ENCODE measurements around the gene CNTNAP1.

CNTNAP1 gene

GRCh38 chr17:42699415-42699740 lies 17.0 kb downstream of the CNTNAP1 start:
- Histone ChIP-seq H3K79me2 (ENCODE audit: insufficient read depth, low read length) (no peaks in the 10 kb centered on the region), H3K4me3 (ENCODE audit: low read length, poor library complexity, severe bottlenecking) (no peak overlapping the region), H3K4me2 (ENCODE audit: low read depth, low read length, poor library complexity, severe bottlenecking) (no peak overlapping the region), H3K9ac (ENCODE audit: low read depth, low read length, poor library complexity, severe bottlenecking) (no peak overlapping the region), H3K9me2 (replicated peaks; ENCODE audit: low read depth, low read length) (no peaks in the 10 kb centered on the region), H3K27me3 (ENCODE audit: insufficient read depth, low read length, poor library complexity, severe bottlenecking) (no peaks in the 10 kb centered on the region), H2AFZ (ENCODE audit: low read length) (no peak overlapping the region), H3K4me1 (ENCODE audit: insufficient read depth, low read length, poor library complexity, severe bottlenecking) (no peaks in the 10 kb centered on the region), H3K9me3 (ENCODE audit: insufficient read depth, low read depth, low read length) (no peaks in the 10 kb centered on the region), H3F3A (ENCODE audit: low read depth) (no peaks in the 10 kb centered on the region), H3K36me3 (ENCODE audit: insufficient read depth, low read length) (peaks cover 9% of the 10 kb centered on the region; the same call in 1 of the 2 replicates), H4K20me1 (ENCODE audit: insufficient read depth, low read length, poor library complexity, severe bottlenecking) (no peaks in the 10 kb centered on the region)
- no peak for TF ChIP-seq EZH2phosphoT487 (IDR thresholded peaks at IDR 0.05; ENCODE audit: borderline replicate concordance)
- TF ChIP-seq CTCF (conservative IDR thresholded peaks at IDR 0.05; ENCODE audit: low read length): no peak

GRCh38 chr17:42700586-42701289 lies 18.4 kb downstream of the CNTNAP1 start:
- H3K27me3 ChIP-seq (ENCODE audit: insufficient read depth, low read length, poor library complexity, severe bottlenecking): no peaks in the 10 kb centered on the region
- H3K36me3 ChIP-seq (ENCODE audit: insufficient read depth, low read length): peaks cover 22% of the 10 kb centered on the region; the same call in 1 of the 2 replicates
- no peaks in the 10 kb centered on the region for H3K9me2 ChIP-seq (replicated peaks; ENCODE audit: low read depth, low read length)
- no peak overlapping the region for H2AFZ ChIP-seq (ENCODE audit: low read length)
- no peak overlapping the region for H3K9ac ChIP-seq (ENCODE audit: low read depth, low read length, poor library complexity, severe bottlenecking)
- no peak overlapping the region for H3K4me2 ChIP-seq (ENCODE audit: low read depth, low read length, poor library complexity, severe bottlenecking)
- H3K79me2 ChIP-seq (ENCODE audit: insufficient read depth, low read length): no peaks in the 10 kb centered on the region
- TF ChIP-seq EZH2phosphoT487 (IDR thresholded peaks at IDR 0.05; ENCODE audit: borderline replicate concordance): no peak
- TF ChIP-seq CTCF (conservative IDR thresholded peaks at IDR 0.05; ENCODE audit: low read length): no peak
- no peak overlapping the region for H3K4me3 ChIP-seq (ENCODE audit: low read length, poor library complexity, severe bottlenecking)
- no peaks in the 10 kb centered on the region for H3K9me3 ChIP-seq (ENCODE audit: insufficient read depth, low read depth, low read length)
- H3K4me1 ChIP-seq (ENCODE audit: insufficient read depth, low read length, poor library complexity, severe bottlenecking): no peaks in the 10 kb centered on the region
- no peaks in the 10 kb centered on the region for H3F3A ChIP-seq (ENCODE audit: low read depth)
- no peaks in the 10 kb centered on the region for H4K20me1 ChIP-seq (ENCODE audit: insufficient read depth, low read length, poor library complexity, severe bottlenecking)

- H3K9ac ChIP-seq (ENCODE audit: low read depth, low read length, poor library complexity, severe bottlenecking): no peak overlapping the region
- peaks cover 6% of the 10 kb centered on the region for H3K4me1 ChIP-seq (ENCODE audit: insufficient read depth, low read length, poor library complexity, severe bottlenecking)
- no peak overlapping the region for H3K4me2 ChIP-seq (ENCODE audit: low read depth, low read length, poor library complexity, severe bottlenecking)
- no peaks in the 10 kb centered on the region for H3F3A ChIP-seq (ENCODE audit: low read depth)
- no peaks in the 10 kb centered on the region for H3K9me2 ChIP-seq (replicated peaks; ENCODE audit: low read depth, low read length)
- no peaks in the 10 kb centered on the region for H3K9me3 ChIP-seq (ENCODE audit: insufficient read depth, low read depth, low read length)
- TF ChIP-seq EZH2phosphoT487 (IDR thresholded peaks at IDR 0.05; ENCODE audit: borderline replicate concordance): no peak
- no peak for TF ChIP-seq CTCF (conservative IDR thresholded peaks at IDR 0.05; ENCODE audit: low read length)
- peaks cover 27% of the 10 kb centered on the region; the same call in 1 of the 2 replicates for H3K36me3 ChIP-seq (ENCODE audit: insufficient read depth, low read length)
- peaks cover 4% of the 10 kb centered on the region for H4K20me1 ChIP-seq (ENCODE audit: insufficient read depth, low read length, poor library complexity, severe bottlenecking)
- no peaks in the 10 kb centered on the region for H3K79me2 ChIP-seq (ENCODE audit: insufficient read depth, low read length)
- no peak overlapping the region for H2AFZ ChIP-seq (ENCODE audit: low read length)
- H3K27me3 ChIP-seq (ENCODE audit: insufficient read depth, low read length, poor library complexity, severe bottlenecking): no peaks in the 10 kb centered on the region
- no peak overlapping the region for H3K4me3 ChIP-seq (ENCODE audit: low read length, poor library complexity, severe bottlenecking)
Measured at GRCh38 chr17:42702446-42702845, 20.1 kb downstream of the CNTNAP1 start.
